HAP-1 (cell line): ENCODE data around the gene BROX.
"Not testable (repeated sequence)": the region's sequence is repeated elsewhere in the genome, so short reads cannot be mapped to it uniquely, and the experiment has no call there.

Experiments used
- DNase-seq, 2 experiments: peaks; one replicate each; pipeline ENCODE4 v3.0.0-alpha.2; 2016 to 2020; ENCODE audit warnings: low spot score in 2 of 2
- H3K27me3 ChIP-seq: fragments of 250-450 bp; sonication (Bioruptor Pico); 2 replicates; pipeline ENCODE4 v1.5.1; 2020; ENCODE audit warnings: low read depth, mild to moderate bottlenecking, moderate library complexity
- H3K36me3 ChIP-seq: fragments of 250-450 bp; sonication (Bioruptor Pico); replicated peaks from 2 replicates; pipeline ENCODE4 v1.5.1; 2020; ENCODE audit warnings: mild to moderate bottlenecking
- H3K4me1 ChIP-seq: fragments of 250-450 bp; sonication (Bioruptor Pico); 2 replicates; pipeline ENCODE4 v1.5.1; 2020; ENCODE audit warnings: mild to moderate bottlenecking
- H3K4me3 ChIP-seq: fragments of 250-450 bp; sonication (Bioruptor Pico); 2 replicates; pipeline ENCODE4 v1.5.1; 2020; ENCODE audit warnings: mild to moderate bottlenecking, moderate library complexity
- H3K9me3 ChIP-seq: fragments of 250-450 bp; sonication (Bioruptor Pico); 2 replicates; pipeline ENCODE4 v1.5.1; 2020; ENCODE audit warnings: mild to moderate bottlenecking, moderate library complexity
- in situ Hi-C: fragments of 300-500 bp; cut with MboI; formaldehyde crosslinking; loops from 3 replicates; pipeline ENCODE4 v1.14.3; 2020; ENCODE audit warnings: low sequenced_read_pairs, inconsistent platforms, mixed read lengths

The BROX gene

DNA sequence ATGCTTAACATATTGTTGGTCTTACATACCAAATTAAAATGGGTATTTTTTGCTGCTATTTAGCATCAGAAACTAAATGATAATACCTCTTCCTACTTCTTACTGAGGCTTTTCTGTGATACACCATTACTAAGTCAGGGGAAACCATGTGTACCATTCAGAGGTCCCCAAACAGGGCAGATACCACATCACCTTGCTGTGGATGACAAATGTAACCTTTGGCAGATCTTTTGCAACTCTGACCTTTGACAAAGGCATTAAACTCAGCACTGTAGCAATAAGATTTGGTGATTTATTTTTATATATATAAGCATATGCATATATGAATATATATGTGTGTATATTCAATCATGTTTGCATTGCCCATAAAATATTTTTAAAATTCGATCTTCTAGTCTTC is 27.6 kb downstream of the BROX start:
- Histone ChIP-seq H3K4me3 (no peak overlapping the region), H3K9me3 (no peaks in the 10 kb centered on the region), H3K27me3 (no peaks in the 10 kb centered on the region), H3K36me3 (peaks cover under 1% of the 10 kb centered on the region), H3K4me1 (no peaks in the 10 kb centered on the region)
- in situ Hi-C loops, result no loop called here
- no peak for DNase-seq

- DNase-seq, H3K4me3 ChIP-seq, H3K36me3 ChIP-seq, H3K9me3 ChIP-seq, H3K4me1 ChIP-seq, H3K27me3 ChIP-seq, in situ Hi-C loops: not testable (repeated sequence)
Measured at GRCh38 chr1:222741630-222742457, 29.5 kb downstream of the BROX start.

DNA sequence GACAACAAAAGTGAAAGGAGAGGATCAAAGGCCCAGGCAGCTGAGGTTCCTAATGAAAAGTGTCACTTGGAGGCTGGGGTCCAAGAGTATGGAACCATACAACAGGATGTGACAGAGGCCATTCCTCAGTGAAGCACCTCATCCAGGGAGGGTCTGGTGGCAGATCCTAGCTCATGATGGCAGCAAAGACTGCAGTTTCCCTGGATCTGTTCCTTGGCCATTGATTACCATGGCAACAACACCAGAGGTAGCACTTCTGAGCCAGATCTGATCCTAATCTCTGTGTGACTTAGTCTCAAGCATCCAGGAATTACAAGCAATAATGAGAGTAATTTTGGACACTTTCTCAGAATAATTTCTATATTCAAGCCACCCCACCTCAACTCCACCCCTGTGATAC is 37.6 kb downstream of the BROX start:
- no peaks in the 10 kb centered on the region for H3K4me1 ChIP-seq
- in situ Hi-C loops, result no loop called here
- peaks cover 10% of the 10 kb centered on the region; the same call in 1 of the 2 replicates for H3K27me3 ChIP-seq
- no peak overlapping the region for H3K4me3 ChIP-seq
- no peak for DNase-seq
- no peaks in the 10 kb centered on the region for H3K9me3 ChIP-seq
- H3K36me3 ChIP-seq, result no peaks in the 10 kb centered on the region

- in situ Hi-C loops, result no loop called here
- Histone ChIP-seq H3K9me3 (no peaks in the 10 kb centered on the region), H3K4me1 (no peaks in the 10 kb centered on the region), H3K36me3 (no peaks in the 10 kb centered on the region), H3K27me3 (peaks cover 10% of the 10 kb centered on the region; the same call in 1 of the 2 replicates), H3K4me3 (no peak overlapping the region)
- no peak for DNase-seq
Measured at GRCh38 chr1:222750651-222751050, 38.3 kb downstream of the BROX start.

- Histone ChIP-seq H3K4me1 (no peaks in the 10 kb centered on the region), H3K4me3 (no peak overlapping the region), H3K36me3 (no peaks in the 10 kb centered on the region), H3K9me3 (no peaks in the 10 kb centered on the region), H3K27me3 (peaks cover 10% of the 10 kb centered on the region; the same call in 1 of the 2 replicates)
- DNase-seq, result no peak
- in situ Hi-C loops, result no loop called here
Measured at GRCh38 chr1:222751255-222751654, 38.9 kb downstream of the BROX start.

DNA sequence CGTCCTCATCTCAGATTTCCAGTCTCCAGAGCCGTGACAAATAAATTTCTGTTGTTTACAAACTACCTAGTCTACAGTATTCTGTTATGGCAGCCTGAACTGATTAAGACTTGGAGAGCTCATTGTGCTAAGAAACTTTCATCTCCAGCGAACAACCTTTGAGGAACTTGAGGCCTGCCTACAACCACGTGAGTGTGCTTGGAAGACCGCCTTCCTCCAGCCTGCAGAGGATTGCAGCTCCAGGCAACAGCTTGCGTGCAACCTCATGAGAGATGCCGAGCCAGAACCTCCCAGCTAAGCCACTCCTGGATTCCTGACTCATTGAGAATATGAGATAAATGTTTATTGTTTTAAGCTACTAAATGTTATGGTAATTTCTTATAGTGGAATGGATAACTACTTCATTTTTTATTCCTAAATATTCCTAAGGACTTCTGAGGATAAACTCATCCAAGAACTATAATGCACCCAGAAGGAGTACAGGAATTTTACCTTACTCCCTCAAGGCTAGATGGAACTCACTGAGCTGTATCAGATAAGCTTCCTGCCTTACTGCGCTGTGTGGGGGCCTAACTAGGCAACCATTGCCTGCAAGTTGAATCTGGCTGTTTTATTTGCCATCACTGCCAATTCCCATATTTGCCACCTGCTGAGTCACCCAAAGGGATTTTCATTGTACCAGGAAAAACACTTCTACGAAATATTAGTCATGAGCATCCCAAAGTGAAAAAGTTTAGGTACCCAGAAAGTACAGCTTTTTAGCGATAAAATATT is 42.2 kb downstream of the BROX start:
- no peak for DNase-seq
- no peaks in the 10 kb centered on the region for H3K36me3 ChIP-seq
- H3K27me3 ChIP-seq, result no peaks in the 10 kb centered on the region; the same call in 1 of the 2 replicates
- H3K4me1 ChIP-seq, result no peaks in the 10 kb centered on the region
- in situ Hi-C loops, result no loop called here
- H3K4me3 ChIP-seq, result no peak overlapping the region
- H3K9me3 ChIP-seq, result no peaks in the 10 kb centered on the region

- Histone ChIP-seq H3K4me3 (no peak overlapping the region), H3K9me3 (no peaks in the 10 kb centered on the region), H3K27me3 (no peaks in the 10 kb centered on the region), H3K4me1 (no peaks in the 10 kb centered on the region), H3K36me3 (no peaks in the 10 kb centered on the region)
- in situ Hi-C loops, result no loop called here
- no peak for DNase-seq
Measured at GRCh38 chr1:222757646-222758268, 45.4 kb downstream of the BROX start.

DNA sequence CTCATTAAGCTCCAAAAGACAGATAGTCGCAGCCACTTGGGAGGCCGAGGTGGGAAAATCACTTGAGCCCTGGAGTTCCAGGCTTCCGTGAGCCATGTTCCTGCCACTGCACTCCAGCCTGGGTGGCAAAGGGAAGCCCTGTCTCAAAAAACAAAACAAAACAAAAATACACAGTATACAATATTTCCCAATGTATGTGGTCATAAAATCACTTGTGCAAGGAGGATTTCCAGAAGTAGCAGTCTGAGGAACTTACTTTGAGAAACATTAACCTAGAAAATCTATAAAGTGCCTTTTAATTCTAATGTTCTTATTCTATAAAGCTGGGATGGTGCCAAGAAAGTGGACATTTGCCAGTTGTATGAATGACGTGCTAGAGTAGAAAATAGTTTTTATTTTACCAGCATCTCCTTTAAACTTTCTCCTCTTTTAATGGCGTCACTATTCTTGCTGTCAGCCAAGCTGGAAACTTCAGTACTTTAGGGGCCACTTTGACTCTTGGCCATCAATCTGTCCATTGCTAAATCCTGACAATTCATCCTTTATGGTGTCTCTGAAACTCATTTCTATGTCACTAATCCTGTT is 47.2 kb downstream of the BROX start:
- Histone ChIP-seq H3K36me3 (no peaks in the 10 kb centered on the region), H3K27me3 (no peaks in the 10 kb centered on the region), H3K9me3 (no peaks in the 10 kb centered on the region), H3K4me3 (no peak overlapping the region), H3K4me1 (no peaks in the 10 kb centered on the region)
- in situ Hi-C loops, result no loop called here
- DNase-seq, result no peak

DNA sequence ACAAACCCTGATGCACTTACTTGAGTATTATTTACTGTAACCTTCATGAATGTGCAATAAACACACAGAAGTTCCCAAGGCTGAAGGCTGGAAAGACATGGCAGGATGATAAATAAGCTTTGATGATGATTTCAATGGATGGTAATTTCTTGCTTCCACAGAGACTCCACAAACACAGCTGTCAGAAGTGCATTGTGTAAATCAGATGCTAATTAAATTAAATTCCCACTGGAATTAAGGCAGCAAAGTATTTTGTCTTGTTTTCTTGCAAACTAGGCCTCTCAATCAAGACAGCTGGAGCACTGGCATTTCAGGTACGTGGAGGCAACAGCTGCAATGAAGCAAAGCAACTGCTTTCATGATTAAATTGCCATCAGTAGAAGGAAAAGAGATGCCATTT is 48.7 kb downstream of the BROX start:
- no peak for DNase-seq
- in situ Hi-C loops, result no loop called here
- Histone ChIP-seq H3K4me3 (no peak overlapping the region), H3K9me3 (no peaks in the 10 kb centered on the region), H3K4me1 (no peaks in the 10 kb centered on the region), H3K36me3 (no peaks in the 10 kb centered on the region), H3K27me3 (no peaks in the 10 kb centered on the region)

DNA sequence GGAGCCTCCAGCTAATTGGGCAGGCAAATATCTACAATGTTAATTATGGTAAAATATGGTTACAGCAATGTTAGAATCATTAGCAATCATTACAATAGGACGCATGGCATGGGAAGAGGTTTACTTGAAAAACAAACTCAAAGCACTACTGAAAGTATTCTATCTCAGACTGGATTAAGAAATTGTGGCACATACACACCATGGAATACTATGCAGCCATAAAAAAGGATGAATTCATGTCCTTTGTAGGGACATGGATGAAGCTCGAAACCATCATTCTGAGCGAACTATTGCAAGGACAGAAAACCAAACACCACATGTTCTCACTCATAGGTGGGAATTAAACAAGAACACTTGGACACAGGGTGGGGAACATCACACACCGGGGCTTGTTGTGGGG is 49.8 kb downstream of the BROX start:
- H3K4me3 ChIP-seq, H3K36me3 ChIP-seq, H3K9me3 ChIP-seq, DNase-seq, H3K27me3 ChIP-seq, in situ Hi-C loops, H3K4me1 ChIP-seq: not testable (repeated sequence)

- no peaks in the 10 kb centered on the region for H3K9me3 ChIP-seq
- in situ Hi-C loops, result no loop called here
- no peak overlapping the region for H3K4me3 ChIP-seq
- no peaks in the 10 kb centered on the region for H3K36me3 ChIP-seq
- no peaks in the 10 kb centered on the region for H3K27me3 ChIP-seq
- no peaks in the 10 kb centered on the region for H3K4me1 ChIP-seq
- DNase-seq, result no peak
Measured at GRCh38 chr1:222767152-222767571, 54.8 kb downstream of the BROX start.

DNA sequence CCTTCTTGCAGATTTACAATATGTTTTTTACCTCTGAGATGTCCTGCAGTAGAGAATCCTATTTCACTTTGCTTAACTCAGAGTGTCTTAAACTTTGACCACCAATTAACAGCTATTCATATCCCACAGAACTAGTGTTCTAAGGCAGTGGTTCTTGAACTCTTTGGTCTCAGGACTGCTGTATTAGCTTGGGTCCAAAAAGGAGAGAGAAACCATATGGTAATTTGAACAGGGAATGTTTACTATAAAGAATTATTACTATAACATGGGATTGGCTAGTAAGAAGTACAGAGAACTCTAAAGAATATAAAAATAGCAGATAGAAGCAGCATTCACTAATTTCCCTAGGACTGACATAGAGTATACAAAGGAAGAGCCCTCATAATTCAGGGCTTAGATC is 56.2 kb downstream of the BROX start:
- H3K4me1 ChIP-seq, result no peaks in the 10 kb centered on the region
- in situ Hi-C loops, result no loop called here
- no peaks in the 10 kb centered on the region for H3K36me3 ChIP-seq
- no peak for DNase-seq
- H3K27me3 ChIP-seq, result no peaks in the 10 kb centered on the region
- H3K9me3 ChIP-seq, result no peaks in the 10 kb centered on the region
- no peak overlapping the region for H3K4me3 ChIP-seq

- in situ Hi-C loops, result no loop called here
Measured at GRCh38 chr1:222769181-222769580, 56.8 kb downstream of the BROX start.

More at GRCh38 chr1:222769181-222769580, 56.8 kb downstream of the BROX start:
- Histone ChIP-seq H3K9me3 (no peaks in the 10 kb centered on the region), H3K36me3 (no peaks in the 10 kb centered on the region), H3K27me3 (no peaks in the 10 kb centered on the region), H3K4me3 (no peak overlapping the region), H3K4me1 (no peaks in the 10 kb centered on the region)
- no peak for DNase-seq
